Chondrocyte (in vitro differentiated cells): Measurements from ENCODE around the gene COASY. TPM values are rescaled to one million over a fixed set of nuclear protein-coding genes. Genes with fewer than 3 reads are reported as not detected.

Source experiments
- DNase-seq: peaks from one replicate; pipeline ENCODE4 v3.0.0; 2021; ENCODE audit warnings: mixed read lengths, low spot score
- H3K27ac Mint-ChIP-seq: one replicate; pipeline ENCODE4 v1.8.0; 2021; ENCODE audit warnings: mild to moderate bottlenecking, moderate library complexity, mixed read lengths; ENCODE audit not compliant: unreplicated experiment
- H3K27me3 Mint-ChIP-seq: 2 replicates; pipeline ENCODE4 v1.8.0; 2021; ENCODE audit warnings: low read depth, mixed read lengths
- H3K36me3 Mint-ChIP-seq: 2 replicates; pipeline ENCODE4 v1.8.0; 2021; ENCODE audit warnings: low read depth, mixed read lengths
- H3K4me1 Mint-ChIP-seq: 2 replicates; pipeline ENCODE4 v1.8.0; 2021; ENCODE audit warnings: low read depth, mild to moderate bottlenecking, mixed read lengths
- H3K4me3 Mint-ChIP-seq: one replicate; pipeline ENCODE4 v1.8.0; 2021; ENCODE audit warnings: mild to moderate bottlenecking, moderate library complexity, mixed read lengths; ENCODE audit not compliant: unreplicated experiment
- H3K9me3 Mint-ChIP-seq: 2 replicates; pipeline ENCODE4 v1.8.0; 2021; ENCODE audit warnings: low read depth, mixed read lengths
- total RNA-seq: library from RNA; stranded (reverse); gene quantifications from 3 replicates; pipeline ENCODE4 v1.2.1, GENCODE V29; 2021
- TF ChIP-seq, protein P1 (sequence below): fragments of 200-600 bp; sonication (generic); IDR thresholded peaks from 2 replicates; pipeline ENCODE4 v1.5.0; 2021; ENCODE audit warnings: antibody characterized with exemption, mild to moderate bottlenecking, moderate library complexity

Gene COASY
- total RNA-seq, 1 donor from 2014 or later = 31.2 TPM

DNA sequence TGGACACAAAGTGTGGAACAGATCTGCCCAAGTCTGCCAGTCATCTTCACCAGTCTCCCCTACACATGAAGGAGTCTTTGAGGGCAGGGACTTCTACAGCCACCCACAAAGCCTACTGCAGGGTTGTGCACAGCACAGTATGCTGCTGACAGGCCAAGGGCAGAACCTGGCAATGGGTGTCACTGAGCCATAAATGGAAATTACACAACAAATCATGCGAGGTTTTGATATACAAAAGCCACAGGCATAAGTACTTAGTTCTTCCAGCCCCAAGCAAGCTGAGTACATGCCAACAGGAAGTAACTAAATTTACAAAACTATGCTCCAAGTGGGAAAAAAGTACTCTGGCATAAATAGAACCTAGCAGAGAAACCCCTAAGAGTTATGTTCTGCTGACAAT is 23.4 kb downstream of the COASY start:
- Mint-ChIP-seq H3K4me1 (peaks cover 2% of the 10 kb centered on the region), H3K27me3 (no peaks in the 10 kb centered on the region), H3K9me3 (no peaks in the 10 kb centered on the region), H3K36me3 (peaks cover 26% of the 10 kb centered on the region), H3K4me3 (no peak overlapping the region), H3K27ac (no peak overlapping the region)
- no peak for DNase-seq
- TF ChIP-seq, protein P1, sequence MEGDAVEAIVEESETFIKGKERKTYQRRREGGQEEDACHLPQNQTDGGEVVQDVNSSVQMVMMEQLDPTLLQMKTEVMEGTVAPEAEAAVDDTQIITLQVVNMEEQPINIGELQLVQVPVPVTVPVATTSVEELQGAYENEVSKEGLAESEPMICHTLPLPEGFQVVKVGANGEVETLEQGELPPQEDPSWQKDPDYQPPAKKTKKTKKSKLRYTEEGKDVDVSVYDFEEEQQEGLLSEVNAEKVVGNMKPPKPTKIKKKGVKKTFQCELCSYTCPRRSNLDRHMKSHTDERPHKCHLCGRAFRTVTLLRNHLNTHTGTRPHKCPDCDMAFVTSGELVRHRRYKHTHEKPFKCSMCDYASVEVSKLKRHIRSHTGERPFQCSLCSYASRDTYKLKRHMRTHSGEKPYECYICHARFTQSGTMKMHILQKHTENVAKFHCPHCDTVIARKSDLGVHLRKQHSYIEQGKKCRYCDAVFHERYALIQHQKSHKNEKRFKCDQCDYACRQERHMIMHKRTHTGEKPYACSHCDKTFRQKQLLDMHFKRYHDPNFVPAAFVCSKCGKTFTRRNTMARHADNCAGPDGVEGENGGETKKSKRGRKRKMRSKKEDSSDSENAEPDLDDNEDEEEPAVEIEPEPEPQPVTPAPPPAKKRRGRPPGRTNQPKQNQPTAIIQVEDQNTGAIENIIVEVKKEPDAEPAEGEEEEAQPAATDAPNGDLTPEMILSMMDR = no peak

DNA sequence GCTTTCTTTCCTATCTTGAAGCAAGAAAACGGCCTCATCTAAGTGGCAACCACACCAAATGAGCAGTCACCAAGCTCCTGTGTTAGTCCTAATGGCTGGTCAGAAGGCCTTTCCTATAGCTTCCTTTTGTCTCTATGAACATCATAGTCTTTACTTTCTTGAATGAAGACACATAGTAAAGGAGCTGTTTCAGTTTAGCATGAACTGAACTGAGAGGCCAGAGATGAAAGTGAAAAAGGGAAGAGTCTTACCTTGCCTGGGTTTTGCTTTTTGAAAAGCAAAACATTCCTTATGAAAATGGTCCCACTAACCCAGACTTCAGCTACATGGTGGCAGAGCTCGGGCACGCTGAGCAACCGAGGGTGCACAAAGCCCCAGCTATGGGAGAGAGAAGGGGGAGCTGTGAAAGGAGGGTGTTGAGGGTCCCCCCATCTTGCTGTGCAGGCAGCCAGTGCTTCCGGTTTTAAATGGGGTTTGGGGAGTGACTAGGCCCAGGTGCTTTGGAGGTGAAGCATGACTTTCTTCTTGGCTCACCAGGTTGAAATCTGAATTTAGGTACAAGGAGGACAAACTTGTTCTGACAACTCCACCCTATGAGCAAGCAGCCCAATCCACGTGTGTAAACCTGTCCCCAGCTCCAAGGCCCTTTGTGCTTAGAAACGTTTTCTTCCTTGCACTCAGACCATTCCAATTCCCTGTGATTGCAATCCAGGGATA is 24.7 kb downstream of the COASY start:
- H3K9me3 Mint-ChIP-seq = no peaks in the 10 kb centered on the region
- H3K27me3 Mint-ChIP-seq = no peaks in the 10 kb centered on the region
- TF ChIP-seq, protein P1 = no peak
- peaks cover 2% of the 10 kb centered on the region for H3K4me1 Mint-ChIP-seq
- H3K4me3 Mint-ChIP-seq = no peak overlapping the region
- DNase-seq = peak; percentile 33
- peak overlapping the region; percentile 64 for H3K27ac Mint-ChIP-seq
- H3K36me3 Mint-ChIP-seq = peaks cover 31% of the 10 kb centered on the region

DNA sequence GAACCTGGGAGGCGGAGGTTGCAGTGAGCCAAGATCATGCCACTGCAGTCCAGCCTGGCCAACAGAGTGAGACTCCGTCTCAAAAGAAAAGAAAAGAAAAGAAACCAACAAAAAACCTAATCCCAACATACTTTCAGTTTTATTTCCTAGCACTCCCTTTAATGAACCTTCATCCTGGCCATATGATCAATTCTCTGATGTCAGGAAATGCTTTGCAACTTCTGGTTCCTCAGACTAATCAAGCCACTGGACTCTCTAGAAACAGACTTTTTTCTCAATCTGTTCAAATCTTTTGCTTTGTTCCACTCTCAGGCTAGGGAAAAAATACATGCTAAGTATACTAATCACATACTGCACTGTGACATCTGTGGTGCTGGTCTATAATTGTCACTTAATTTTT is 28.9 kb downstream of the COASY start:
- H3K36me3 Mint-ChIP-seq = peaks cover 21% of the 10 kb centered on the region
- peaks cover 2% of the 10 kb centered on the region for H3K4me1 Mint-ChIP-seq
- no peak overlapping the region for H3K4me3 Mint-ChIP-seq
- TF ChIP-seq, protein P1 = no peak
- H3K9me3 Mint-ChIP-seq = no peaks in the 10 kb centered on the region
- DNase-seq = no peak
- H3K27me3 Mint-ChIP-seq = no peaks in the 10 kb centered on the region
- H3K27ac Mint-ChIP-seq = no peak overlapping the region

DNA sequence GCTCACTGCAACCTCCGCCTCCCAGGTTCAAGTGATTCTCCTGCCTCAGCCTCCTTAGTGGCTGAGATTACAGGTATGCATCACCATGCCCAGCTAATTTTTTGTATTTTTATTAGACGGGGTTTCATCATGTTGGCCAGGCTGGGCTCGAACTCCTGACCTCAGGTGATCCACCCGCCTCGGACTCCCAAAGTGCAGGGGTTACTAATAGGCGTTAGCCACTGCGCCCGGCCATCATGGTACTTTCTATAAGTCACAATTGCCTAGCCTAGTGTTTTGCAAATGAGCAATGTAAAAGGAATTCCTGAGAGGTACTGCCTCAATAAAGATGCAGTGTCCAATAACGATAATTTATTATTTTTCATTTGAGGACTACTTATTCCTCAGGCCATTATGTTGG is 29.5 kb downstream of the COASY start:
- Mint-ChIP-seq H3K27me3 (no peaks in the 10 kb centered on the region), H3K27ac (no peak overlapping the region), H3K36me3 (peaks cover 23% of the 10 kb centered on the region), H3K4me1 (peaks cover 2% of the 10 kb centered on the region), H3K4me3 (no peak overlapping the region), H3K9me3 (no peaks in the 10 kb centered on the region)
- TF ChIP-seq, protein P1 = no peak
- peak; percentile 25 for DNase-seq

DNA sequence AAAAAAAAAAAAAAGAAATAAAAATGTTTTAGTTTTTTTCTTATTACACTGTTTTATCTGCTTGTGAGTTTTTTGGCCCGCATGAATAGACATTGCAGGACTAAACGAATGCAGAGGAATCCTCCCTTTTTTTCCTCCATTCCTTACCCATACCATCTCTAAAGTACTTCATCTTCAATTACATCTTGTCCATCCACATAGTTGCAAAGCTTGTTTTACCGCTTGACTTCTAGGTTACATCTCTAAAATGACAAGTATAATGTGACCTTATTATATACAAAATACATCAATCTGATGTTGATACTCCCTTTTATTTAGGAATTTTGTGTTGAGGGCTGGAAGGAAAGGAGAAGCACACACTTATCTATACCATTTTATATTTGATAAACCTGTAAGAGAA is 34.4 kb downstream of the COASY start:
- Mint-ChIP-seq H3K9me3 (no peaks in the 10 kb centered on the region), H3K4me1 (peaks cover 9% of the 10 kb centered on the region), H3K27ac (no peak overlapping the region), H3K27me3 (no peaks in the 10 kb centered on the region), H3K4me3 (no peak overlapping the region), H3K36me3 (peaks cover 4% of the 10 kb centered on the region)
- TF ChIP-seq, protein P1 = no peak
- no peak for DNase-seq
